Esophagus squamous epithelium (tissue), 4 donors: Measurements from ENCODE around the gene TEX44.

Source experiments
- POLR2A ChIP-seq, 4 donors: fragments of 450-650 bp; IDR thresholded peaks; one replicate each; pipeline ENCODE4 v1.6.1; 2017; ENCODE audit warnings: antibody characterized with exemption in 4 of 4, mild to moderate bottlenecking in 4 of 4, moderate library complexity in 3 of 4
- TF ChIP-seq, protein P1 (sequence below), 6 experiments: fragments of 450-650 bp in 4 of 6; fragments of 200-600 bp in 2 of 6; sonication (generic) in 2 of 6; IDR thresholded peaks; one replicate each; pipeline ENCODE4 v1.5.1; 2016 to 2019; ENCODE audit warnings: antibody characterized with exemption in 6 of 6, mild to moderate bottlenecking in 4 of 6, moderate library complexity in 4 of 6

DNA sequence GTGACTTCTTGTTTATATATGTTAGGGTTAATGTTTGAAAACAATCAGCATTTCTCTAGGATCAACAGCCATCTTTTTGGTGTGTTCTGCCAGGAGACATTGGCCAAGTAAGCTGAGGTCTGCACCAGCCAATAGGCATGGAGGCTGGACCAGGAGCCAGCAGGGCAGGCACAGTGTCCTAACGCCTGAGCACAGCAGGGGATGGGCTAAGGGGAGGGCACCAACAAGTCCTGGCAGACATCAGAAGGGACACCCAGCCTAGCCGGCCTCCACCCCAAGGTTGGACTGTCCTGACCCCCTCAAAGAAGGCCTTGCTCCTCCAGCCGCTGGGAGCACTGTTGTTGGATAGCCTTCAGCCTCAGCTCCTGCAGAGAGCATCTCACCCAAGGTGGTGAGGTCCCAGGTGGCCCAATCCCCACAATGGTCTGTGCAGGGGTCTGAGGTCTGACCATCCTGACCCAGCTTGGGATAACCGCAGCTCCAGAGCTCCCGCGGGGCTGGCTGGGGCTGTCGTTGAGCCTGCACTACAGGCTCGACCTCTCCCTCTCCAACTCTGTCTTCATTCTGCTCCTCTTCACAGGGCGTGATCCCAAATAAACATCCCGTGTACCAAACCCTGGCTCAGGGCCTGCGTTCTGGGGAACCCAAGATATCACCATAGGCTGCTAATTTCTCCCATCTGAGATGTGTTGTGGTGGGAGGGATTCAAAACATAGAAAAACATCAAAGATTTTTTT is 8.1 kb downstream of the TEX44 start:
- TF ChIP-seq, protein P1, sequence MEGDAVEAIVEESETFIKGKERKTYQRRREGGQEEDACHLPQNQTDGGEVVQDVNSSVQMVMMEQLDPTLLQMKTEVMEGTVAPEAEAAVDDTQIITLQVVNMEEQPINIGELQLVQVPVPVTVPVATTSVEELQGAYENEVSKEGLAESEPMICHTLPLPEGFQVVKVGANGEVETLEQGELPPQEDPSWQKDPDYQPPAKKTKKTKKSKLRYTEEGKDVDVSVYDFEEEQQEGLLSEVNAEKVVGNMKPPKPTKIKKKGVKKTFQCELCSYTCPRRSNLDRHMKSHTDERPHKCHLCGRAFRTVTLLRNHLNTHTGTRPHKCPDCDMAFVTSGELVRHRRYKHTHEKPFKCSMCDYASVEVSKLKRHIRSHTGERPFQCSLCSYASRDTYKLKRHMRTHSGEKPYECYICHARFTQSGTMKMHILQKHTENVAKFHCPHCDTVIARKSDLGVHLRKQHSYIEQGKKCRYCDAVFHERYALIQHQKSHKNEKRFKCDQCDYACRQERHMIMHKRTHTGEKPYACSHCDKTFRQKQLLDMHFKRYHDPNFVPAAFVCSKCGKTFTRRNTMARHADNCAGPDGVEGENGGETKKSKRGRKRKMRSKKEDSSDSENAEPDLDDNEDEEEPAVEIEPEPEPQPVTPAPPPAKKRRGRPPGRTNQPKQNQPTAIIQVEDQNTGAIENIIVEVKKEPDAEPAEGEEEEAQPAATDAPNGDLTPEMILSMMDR (IDR thresholded peaks at IDR 0.05), result no peak
- no peak for TF ChIP-seq POLR2A (IDR thresholded peaks at IDR 0.05)
